ENCODE results near the gene ZNF653.

DNA sequence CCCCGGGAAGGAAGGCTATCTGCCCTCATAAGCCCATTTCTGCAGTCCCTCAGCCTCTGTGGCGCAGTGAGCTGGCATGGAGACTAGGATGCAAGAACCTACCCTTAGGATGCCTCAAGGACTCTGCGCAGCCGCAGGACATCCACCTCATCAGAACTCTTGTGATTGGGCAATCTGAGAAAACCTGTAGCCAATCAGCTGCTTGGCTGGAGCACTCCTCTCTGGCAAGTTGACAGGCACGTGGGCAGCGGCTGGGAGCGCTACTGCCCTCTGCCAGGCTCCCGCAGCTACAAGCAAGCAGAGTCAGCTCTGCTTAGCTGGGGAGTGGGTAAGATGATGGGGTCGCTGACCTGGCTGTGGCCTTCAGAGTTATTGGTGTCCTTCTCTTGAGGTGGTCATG is 24.8 kb upstream of the ZNF653 start:
- TF ChIP-seq, protein P1, sequence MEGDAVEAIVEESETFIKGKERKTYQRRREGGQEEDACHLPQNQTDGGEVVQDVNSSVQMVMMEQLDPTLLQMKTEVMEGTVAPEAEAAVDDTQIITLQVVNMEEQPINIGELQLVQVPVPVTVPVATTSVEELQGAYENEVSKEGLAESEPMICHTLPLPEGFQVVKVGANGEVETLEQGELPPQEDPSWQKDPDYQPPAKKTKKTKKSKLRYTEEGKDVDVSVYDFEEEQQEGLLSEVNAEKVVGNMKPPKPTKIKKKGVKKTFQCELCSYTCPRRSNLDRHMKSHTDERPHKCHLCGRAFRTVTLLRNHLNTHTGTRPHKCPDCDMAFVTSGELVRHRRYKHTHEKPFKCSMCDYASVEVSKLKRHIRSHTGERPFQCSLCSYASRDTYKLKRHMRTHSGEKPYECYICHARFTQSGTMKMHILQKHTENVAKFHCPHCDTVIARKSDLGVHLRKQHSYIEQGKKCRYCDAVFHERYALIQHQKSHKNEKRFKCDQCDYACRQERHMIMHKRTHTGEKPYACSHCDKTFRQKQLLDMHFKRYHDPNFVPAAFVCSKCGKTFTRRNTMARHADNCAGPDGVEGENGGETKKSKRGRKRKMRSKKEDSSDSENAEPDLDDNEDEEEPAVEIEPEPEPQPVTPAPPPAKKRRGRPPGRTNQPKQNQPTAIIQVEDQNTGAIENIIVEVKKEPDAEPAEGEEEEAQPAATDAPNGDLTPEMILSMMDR (conservative IDR thresholded peaks at IDR 0.05; ENCODE audit: low read depth, low read length): peak; percentile 51
- TF ChIP-seq EZH2 (IDR thresholded peaks at IDR 0.05; ENCODE audit: low read length, unreplicated experiment) (no peak), EZH2phosphoT487 (IDR thresholded peaks at IDR 0.05; ENCODE audit: borderline replicate concordance, low read length) (no peak)
